GM12878 (cell line): ENCODE measurements around the gene TOPBP1. TPM values are rescaled to one million over a fixed set of nuclear protein-coding genes. Genes with fewer than 3 reads are reported as not detected.
A peak's percentile ranks its signal among the peaks of the same experiment; 100 is the strongest.

Experiments used
- ATAC-seq: fragments of 200-7000 bp; cut with Tn5 transposase; 3 replicates; pipeline ENCODE4 v1.9.1; 2020; ENCODE audit warnings: mild to moderate bottlenecking, moderate library complexity
- BruUV-seq: library from RNA; stranded (reverse); fragments of 400-500 nt; replicated peaks from 2 replicates; lab custom pipeline; 2021; lab: Mats Ljungman, UMichigan
- CTCF ChIA-PET: fragments of 300-600 bp; sonication (Branson Sonifier 250); formaldehyde crosslinking; extraction: SDS; loops from one replicate; lab custom pipeline; 2021; ENCODE audit warnings: inconsistent platforms; lab: Yijun Ruan, JAX
- POLR2A ChIA-PET: fragments of 350-600 bp; formaldehyde crosslinking; extraction: SDS; loops from one replicate; lab custom pipeline; 2021; ENCODE audit warnings: inconsistent platforms; lab: Charles Lee
- RAD21 ChIA-PET: fragments of 300-600 bp; sonication (Branson Sonifier 250); formaldehyde crosslinking; loops from one replicate; lab custom pipeline; 2023; ENCODE audit warnings: antibody characterized with exemption; ENCODE audit not compliant: unreplicated experiment; lab: Charles Lee
- SMC1A ChIA-PET: fragments of 300-600 bp; sonication (Branson Sonifier 250); formaldehyde crosslinking; loops from one replicate; lab custom pipeline; 2023; ENCODE audit not compliant: unreplicated experiment, uncharacterized antibody; lab: Charles Lee
- DNase-seq: peaks from one replicate; pipeline ENCODE4 v3.0.0-alpha.2; 2011; ENCODE audit warnings: low read depth, low spot score
- FAIRE-seq: peaks from 3 replicates; lab custom pipeline; 2011; peaks lifted over from hg19 to GRCh38; lab: Jason Lieb, UNC
- H2AFZ ChIP-seq: 2 replicates; pipeline ENCODE4 v1.6.0; 2011; ENCODE audit warnings: low read depth, low read length, control low read depth; ENCODE audit not compliant: control insufficient read depth
- H3K27ac ChIP-seq: 2 replicates; pipeline ENCODE4 v1.5.1; 2011; ENCODE audit warnings: control low read depth; ENCODE audit not compliant: control insufficient read depth, insufficient read depth
- H3K27me3 ChIP-seq, 2 experiments: replicated peaks in 1 of 2; 2 replicates each; pipeline versions ENCODE4 v1.6.0 to v1.6.1; 2011; ENCODE audit warnings: low read length in 1 of 2; ENCODE audit not compliant: control insufficient read depth in 2 of 2, insufficient read depth in 2 of 2
- H3K36me3 ChIP-seq, 2 experiments: 2 replicates each; pipeline ENCODE4 v1.5.1; 2011; ENCODE audit warnings: low read length in 1 of 2; ENCODE audit not compliant: control insufficient read depth in 2 of 2, insufficient read depth in 2 of 2
- H3K4me1 ChIP-seq: 2 replicates; pipeline ENCODE4 v1.6.1; 2011; ENCODE audit warnings: mild to moderate bottlenecking, low read length, moderate library complexity, mixed read lengths; ENCODE audit not compliant: control insufficient read depth, insufficient read depth
- H3K4me2 ChIP-seq: 2 replicates; pipeline ENCODE4 v1.6.0; 2011; ENCODE audit warnings: control low read depth; ENCODE audit not compliant: control insufficient read depth, insufficient read depth
- H3K4me3 ChIP-seq: fragments of 200-600 bp; sonication (generic); 2 replicates; pipeline ENCODE4 v1.5.1; 2016
- H3K79me2 ChIP-seq: 2 replicates; pipeline ENCODE4 v1.6.0; 2011; ENCODE audit warnings: low read length; ENCODE audit not compliant: control insufficient read depth, insufficient read depth
- H3K9ac ChIP-seq: 2 replicates; pipeline ENCODE4 v1.8.0; 2011; ENCODE audit warnings: low read length, control low read depth, mixed read lengths; ENCODE audit not compliant: control insufficient read depth, insufficient read depth
- H3K9me3 ChIP-seq: replicated peaks from 3 replicates; pipeline ENCODE4 v1.5.1; 2011; ENCODE audit warnings: mild to moderate bottlenecking, low read length; ENCODE audit not compliant: control insufficient read depth, insufficient read depth
- H4K20me1 ChIP-seq: 2 replicates; pipeline ENCODE4 v1.6.0; 2011; ENCODE audit not compliant: control insufficient read depth, insufficient read depth
- BHLHE40 ChIP-seq, 2 experiments: fragments of 450-650 bp in 1 of 2; IDR thresholded peaks; 2 replicates each; pipeline ENCODE4 v1.6.1; 2011 to 2017; ENCODE audit warnings: low read depth in 2 of 2, borderline replicate concordance in 1 of 2, improper control_type of control experiment in 1 of 2, low read length in 1 of 2, mild to moderate bottlenecking in 1 of 2
- NR2C1 ChIP-seq: fragments of 450-650 bp; IDR thresholded peaks from 2 replicates; pipeline ENCODE4 v1.6.1; 2017; ENCODE audit warnings: antibody characterized with exemption, mild to moderate bottlenecking, moderate library complexity
- NR2F1 ChIP-seq: fragments of 450-650 bp; conservative IDR thresholded peaks from 2 replicates; pipeline ENCODE4 v1.6.1; 2017; ENCODE audit warnings: mild to moderate bottlenecking
- POLR2A ChIP-seq: IDR thresholded peaks from 2 replicates; pipeline ENCODE4 v1.6.1; 2011; ENCODE audit warnings: low read depth, mild to moderate bottlenecking, low read length
- RAD21 ChIP-seq: IDR thresholded peaks from 2 replicates; pipeline ENCODE4 v1.6.1; 2011; ENCODE audit warnings: mild to moderate bottlenecking, low read depth, low read length, moderate library complexity; ENCODE audit not compliant: insufficient read depth
- SMC3 ChIP-seq: IDR thresholded peaks from 2 replicates; pipeline ENCODE4 v1.6.1; 2011; ENCODE audit warnings: low read length, improper control_type of control experiment, borderline replicate concordance
- SP1 ChIP-seq: IDR thresholded peaks from one replicate; pipeline ENCODE4 v1.6.1; 2011; ENCODE audit warnings: low read depth, low read length
- YY1 ChIP-seq: IDR thresholded peaks from 2 replicates; pipeline ENCODE4 v1.6.1; 2011; ENCODE audit warnings: low read depth, mild to moderate bottlenecking, low read length
- ZBED1 ChIP-seq: IDR thresholded peaks from 2 replicates; pipeline ENCODE4 v1.6.1; 2016; ENCODE audit warnings: borderline replicate concordance
- whole genome bisulfite sequencing: methylation state at CpG from one replicate; pipeline ENCODE4 v1.1.6; 2016; ENCODE audit warnings: low lambda C conversion rate; ENCODE audit not compliant: insufficient replicate concordance, insufficient coverage; ENCODE audit errors: missing lambda C conversion rate; 5-methylcytosine and 5-hydroxymethylcytosine counted together
- in situ Hi-C: fragments of 300-500 bp; cut with MboI; formaldehyde crosslinking; loops from 9 replicates; pipeline ENCODE4 v1.14.3; 2018; ENCODE audit warnings: mixed read lengths
- intact Hi-C: fragments of 100-400 bp; cut with micrococcal nuclease; formaldehyde crosslinking; loops from one replicate; pipeline ENCODE4 v1.14.2; 2022; ENCODE audit not compliant: unreplicated experiment
- polyA plus RNA-seq, 11 experiments: library from polyadenylated mRNA; depleted of rRNA in 4 of 11; unstranded in 6 of 11; stranded (reverse) in 5 of 11; fragments of >200 nt; fragmentation: Nextera tagmentation in 4 of 11; fragmentation: Illumina TruSeq in 1 of 11; extraction: Ambion mirVana in 4 of 11; extraction: Trizol in 1 of 11; gene quantifications; 1 replicate in 1 of 11; 2 replicates in 10 of 11; pipeline versions ENCODE4 v1.2.1 to v1.2.3, GENCODE V29; 2011 to 2016; ENCODE audit warnings: inconsistent platforms in 2 of 11, missing spikeins in 2 of 11, low read depth in 1 of 11
- total RNA-seq, 4 experiments: library from RNA; depleted of rRNA in 3 of 4; stranded (reverse); fragments of >200 nt in 3 of 4; fragmentation: Illumina TruSeq in 1 of 4; extraction: Trizol in 1 of 4; gene quantifications; 2 replicates each; pipeline versions ENCODE4 v1.2.1 to v1.2.3, GENCODE V29; 2013 to 2021
- TF ChIP-seq, protein P1 (sequence below): fragments of 150-350 bp; IDR thresholded peaks from 2 replicates; pipeline ENCODE4 v1.6.1; 2014; ENCODE audit warnings: mild to moderate bottlenecking, low read depth, low read length
- TF ChIP-seq, protein P2 (sequence below), 3 experiments: IDR thresholded peaks in 2 of 3; conservative IDR thresholded peaks in 1 of 3; 2 replicates each; pipeline ENCODE4 v1.5.1; 2011; ENCODE audit warnings: low read depth in 3 of 3, low read length in 3 of 3, mild to moderate bottlenecking in 3 of 3, control low read depth in 2 of 3, moderate library complexity in 2 of 3, inconsistent platforms in 1 of 3, mixed read lengths in 1 of 3; ENCODE audit not compliant: control insufficient read depth in 2 of 3, insufficient read depth in 1 of 3; ENCODE audit errors: extremely low read depth in 1 of 3

TOPBP1 gene
- total and polyA plus RNA-seq, 10 of the 15 experiments (the other 5 are each of a cell fraction or from before 2014, with no cell fraction given) = 18.3 to 99.3 (median 61.5) TPM

DNA sequence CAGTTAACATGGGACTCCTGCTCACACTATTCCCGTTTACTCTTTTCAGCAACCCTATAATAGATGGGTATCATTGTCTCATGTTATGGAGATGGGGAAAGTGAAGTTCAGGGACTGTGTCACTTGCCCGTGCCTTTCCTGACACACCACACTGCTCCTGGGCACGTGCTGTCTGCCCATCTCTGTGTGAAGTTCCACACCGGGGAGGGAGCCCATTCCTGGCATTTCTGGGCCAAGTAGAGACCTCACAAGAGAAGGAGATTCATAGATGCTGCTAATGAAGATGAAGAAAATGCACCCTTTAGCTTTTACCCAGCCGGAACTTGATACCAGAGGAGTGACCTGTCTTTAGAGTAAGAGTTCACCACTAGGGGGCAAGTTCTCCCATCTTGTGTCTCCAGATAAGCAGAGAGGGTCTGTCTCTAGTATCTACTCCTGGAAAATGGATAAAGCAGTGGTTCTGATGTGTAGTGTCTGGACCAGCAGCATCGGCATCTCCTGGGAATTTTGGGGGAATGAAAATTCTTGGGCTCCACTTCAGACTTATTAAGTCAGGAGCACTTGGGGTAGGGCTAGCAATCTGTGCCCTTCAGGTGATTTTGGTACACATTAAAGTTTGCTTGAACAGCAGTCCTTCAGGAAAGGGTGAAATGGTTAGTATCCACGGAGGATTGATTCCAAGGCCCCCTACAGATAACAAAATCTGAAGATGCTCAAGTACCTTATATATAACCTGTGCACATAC, 2.0 kb upstream of the TOPBP1 start:
- ChIA-PET CTCF (interaction anchor here (0.6 to 2.1 kb wide), 11 partner anchors 14 to 206 kb away, joined by 3 to 8 read pairs (median 3); no protein-coding TSS in a partner anchor), POLR2A (interaction anchor here (0.6 kb wide), 1 partner anchor 811 kb away, joined by 3 read pairs; no protein-coding TSS in a partner anchor), SMC1A (interaction anchor here (0.6 kb wide), 1 partner anchor 211 kb away, joined by 3 read pairs; no protein-coding TSS in a partner anchor), RAD21 (interaction anchor here (1.0 to 2.0 kb wide), 4 partner anchors 183 to 277 kb away, joined by 3 to 5 read pairs (median 4); no protein-coding TSS in a partner anchor)
- WGBS = 16% methylated on average over 7 of the region's 7 CpGs
- TF ChIP-seq NR2C1 = peak; percentile 18; the same call in 1 of the 2 replicates
- no peak for TF ChIP-seq SP1
- TF ChIP-seq, protein P1, sequence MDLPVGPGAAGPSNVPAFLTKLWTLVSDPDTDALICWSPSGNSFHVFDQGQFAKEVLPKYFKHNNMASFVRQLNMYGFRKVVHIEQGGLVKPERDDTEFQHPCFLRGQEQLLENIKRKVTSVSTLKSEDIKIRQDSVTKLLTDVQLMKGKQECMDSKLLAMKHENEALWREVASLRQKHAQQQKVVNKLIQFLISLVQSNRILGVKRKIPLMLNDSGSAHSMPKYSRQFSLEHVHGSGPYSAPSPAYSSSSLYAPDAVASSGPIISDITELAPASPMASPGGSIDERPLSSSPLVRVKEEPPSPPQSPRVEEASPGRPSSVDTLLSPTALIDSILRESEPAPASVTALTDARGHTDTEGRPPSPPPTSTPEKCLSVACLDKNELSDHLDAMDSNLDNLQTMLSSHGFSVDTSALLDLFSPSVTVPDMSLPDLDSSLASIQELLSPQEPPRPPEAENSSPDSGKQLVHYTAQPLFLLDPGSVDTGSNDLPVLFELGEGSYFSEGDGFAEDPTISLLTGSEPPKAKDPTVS = no peak
- TF ChIP-seq POLR2A = no peak
- TF ChIP-seq, protein P2, sequence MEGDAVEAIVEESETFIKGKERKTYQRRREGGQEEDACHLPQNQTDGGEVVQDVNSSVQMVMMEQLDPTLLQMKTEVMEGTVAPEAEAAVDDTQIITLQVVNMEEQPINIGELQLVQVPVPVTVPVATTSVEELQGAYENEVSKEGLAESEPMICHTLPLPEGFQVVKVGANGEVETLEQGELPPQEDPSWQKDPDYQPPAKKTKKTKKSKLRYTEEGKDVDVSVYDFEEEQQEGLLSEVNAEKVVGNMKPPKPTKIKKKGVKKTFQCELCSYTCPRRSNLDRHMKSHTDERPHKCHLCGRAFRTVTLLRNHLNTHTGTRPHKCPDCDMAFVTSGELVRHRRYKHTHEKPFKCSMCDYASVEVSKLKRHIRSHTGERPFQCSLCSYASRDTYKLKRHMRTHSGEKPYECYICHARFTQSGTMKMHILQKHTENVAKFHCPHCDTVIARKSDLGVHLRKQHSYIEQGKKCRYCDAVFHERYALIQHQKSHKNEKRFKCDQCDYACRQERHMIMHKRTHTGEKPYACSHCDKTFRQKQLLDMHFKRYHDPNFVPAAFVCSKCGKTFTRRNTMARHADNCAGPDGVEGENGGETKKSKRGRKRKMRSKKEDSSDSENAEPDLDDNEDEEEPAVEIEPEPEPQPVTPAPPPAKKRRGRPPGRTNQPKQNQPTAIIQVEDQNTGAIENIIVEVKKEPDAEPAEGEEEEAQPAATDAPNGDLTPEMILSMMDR (IDR thresholded peaks at IDR 0.05 in 2 of 3, conservative IDR thresholded peaks at IDR 0.05 in 1 of 3; ENCODE audit: control insufficient read depth in 2 of 3, extremely low read depth in 1 of 3, insufficient read depth in 1 of 3, low read depth in 3 of 3, low read length in 3 of 3) = peak; percentile 67 to 86 (median 83)
- peak; percentile 45; the same call in 1 of the 2 replicates for TF ChIP-seq SMC3
- peak; percentile 68 for TF ChIP-seq RAD21
- TF ChIP-seq NR2F1 = peak; percentile 54; the same call in 1 of the 2 replicates
- TF ChIP-seq ZBED1 = no peak
- peak; percentile 60; the same call in 1 of the 2 replicates for TF ChIP-seq YY1
- peak; percentile 16 to 75; a peak in 2 of 4 replicates for TF ChIP-seq BHLHE40 (IDR thresholded peaks at IDR 0.05; ENCODE audit: borderline replicate concordance in 1 of 2, low read depth in 2 of 2, low read length in 1 of 2)
- ATAC-seq = peak; percentile 79
- Histone ChIP-seq H3K9ac (no peak overlapping the region), H3K9me3 (no peaks in the 10 kb centered on the region), H4K20me1 (no peaks in the 10 kb centered on the region), H3K79me2 (peaks cover 38% of the 10 kb centered on the region), H3K36me3 (peaks cover 0 to 7% of the 10 kb centered on the region in 2 experiments; a peak in 1 of 4 replicates), H3K27me3 (no peaks in the 10 kb centered on the region), H3K4me3 (0 out of 2 replicates have a peak overlapping the region, but pooled peaks have one; percentile 42), H3K27ac (no peak overlapping the region), H3K4me1 (peaks cover 4% of the 10 kb centered on the region; the same call in 1 of the 2 replicates), H2AFZ (peak overlapping the region; percentile 79), H3K4me2 (peak overlapping the region; percentile 45)
- in situ Hi-C loops (loop anchor here (10.0 kb wide), 1 partner anchor 821 kb away; the partner anchor contains the start of genes ANAPC13 and CEP63), intact Hi-C loops (loop anchor here (2.0 to 10.0 kb wide), 4 partner anchors 141 to 811 kb away; partner anchors contain the start of gene SRPRB)
- BruUV-seq = no TSS peak
- DNase-seq = no peak
- FAIRE-seq = peak; percentile 88
